ENCODE results near the gene NFKBIZ.

NFKBIZ gene

DNA sequence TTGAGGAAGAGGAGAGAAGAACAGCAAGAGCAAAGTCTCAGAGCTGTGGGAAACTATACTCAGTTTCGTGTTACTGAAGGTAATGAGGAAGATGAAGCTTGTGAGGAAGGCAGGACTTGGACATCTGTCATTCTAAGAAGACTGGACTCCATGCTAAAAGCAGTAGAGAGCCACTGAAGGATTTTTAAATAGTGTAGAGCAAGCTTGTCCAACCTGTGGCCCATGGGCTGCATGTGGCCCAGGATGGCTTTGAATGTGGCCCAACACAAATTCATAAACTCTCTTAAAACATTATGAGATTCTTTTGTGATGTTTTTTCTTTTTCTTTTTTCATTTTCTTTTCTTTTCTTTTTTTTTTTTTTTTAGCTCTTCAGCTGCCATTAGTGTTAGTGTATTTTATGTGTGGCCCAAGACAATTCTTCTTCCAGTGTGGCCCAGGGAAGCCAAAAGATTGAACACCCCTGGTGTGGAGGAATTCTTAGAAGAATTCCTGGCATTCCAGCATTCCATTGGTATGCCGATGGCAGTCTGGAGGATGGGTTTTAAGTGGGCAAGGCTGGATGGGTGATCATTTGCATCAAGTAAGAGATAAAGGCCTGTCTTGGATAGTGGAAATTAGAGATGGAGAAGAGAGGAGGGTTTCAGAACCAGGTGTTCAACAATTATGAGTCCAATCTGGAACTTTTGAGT lies 6.9 kb upstream of the NFKBIZ start:
- H3K4me3 ChIP-seq (ENCODE audit: low read depth, low read length): no peak overlapping the region
- TF ChIP-seq, protein P1, sequence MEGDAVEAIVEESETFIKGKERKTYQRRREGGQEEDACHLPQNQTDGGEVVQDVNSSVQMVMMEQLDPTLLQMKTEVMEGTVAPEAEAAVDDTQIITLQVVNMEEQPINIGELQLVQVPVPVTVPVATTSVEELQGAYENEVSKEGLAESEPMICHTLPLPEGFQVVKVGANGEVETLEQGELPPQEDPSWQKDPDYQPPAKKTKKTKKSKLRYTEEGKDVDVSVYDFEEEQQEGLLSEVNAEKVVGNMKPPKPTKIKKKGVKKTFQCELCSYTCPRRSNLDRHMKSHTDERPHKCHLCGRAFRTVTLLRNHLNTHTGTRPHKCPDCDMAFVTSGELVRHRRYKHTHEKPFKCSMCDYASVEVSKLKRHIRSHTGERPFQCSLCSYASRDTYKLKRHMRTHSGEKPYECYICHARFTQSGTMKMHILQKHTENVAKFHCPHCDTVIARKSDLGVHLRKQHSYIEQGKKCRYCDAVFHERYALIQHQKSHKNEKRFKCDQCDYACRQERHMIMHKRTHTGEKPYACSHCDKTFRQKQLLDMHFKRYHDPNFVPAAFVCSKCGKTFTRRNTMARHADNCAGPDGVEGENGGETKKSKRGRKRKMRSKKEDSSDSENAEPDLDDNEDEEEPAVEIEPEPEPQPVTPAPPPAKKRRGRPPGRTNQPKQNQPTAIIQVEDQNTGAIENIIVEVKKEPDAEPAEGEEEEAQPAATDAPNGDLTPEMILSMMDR (IDR thresholded peaks at IDR 0.05; ENCODE audit: borderline replicate concordance, insufficient read depth, low read depth, low read length): no peak

DNA sequence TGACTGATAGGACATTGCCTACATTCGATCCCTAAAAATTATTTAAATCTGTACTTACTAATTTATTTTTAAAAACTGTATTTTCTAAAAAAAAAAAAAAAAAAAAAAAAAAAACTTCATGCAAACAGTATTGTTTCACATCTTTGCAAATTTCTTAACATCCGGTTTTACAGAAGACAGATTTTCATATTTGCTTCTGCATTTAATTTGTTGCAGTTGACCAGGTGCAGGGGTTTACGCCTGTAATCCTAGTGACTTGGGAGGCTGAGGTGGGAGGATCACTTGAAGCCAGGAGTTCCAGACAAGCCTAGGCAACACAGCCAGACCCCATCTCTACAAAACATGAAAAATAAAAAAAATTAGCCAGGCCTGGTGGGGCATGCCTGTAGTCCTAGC lies 6.4 kb upstream of the NFKBIZ start:
- no peak overlapping the region for H3K4me3 ChIP-seq (ENCODE audit: low read depth, low read length)
- TF ChIP-seq, protein P1 (IDR thresholded peaks at IDR 0.05; ENCODE audit: borderline replicate concordance, insufficient read depth, low read depth, low read length): no peak

DNA sequence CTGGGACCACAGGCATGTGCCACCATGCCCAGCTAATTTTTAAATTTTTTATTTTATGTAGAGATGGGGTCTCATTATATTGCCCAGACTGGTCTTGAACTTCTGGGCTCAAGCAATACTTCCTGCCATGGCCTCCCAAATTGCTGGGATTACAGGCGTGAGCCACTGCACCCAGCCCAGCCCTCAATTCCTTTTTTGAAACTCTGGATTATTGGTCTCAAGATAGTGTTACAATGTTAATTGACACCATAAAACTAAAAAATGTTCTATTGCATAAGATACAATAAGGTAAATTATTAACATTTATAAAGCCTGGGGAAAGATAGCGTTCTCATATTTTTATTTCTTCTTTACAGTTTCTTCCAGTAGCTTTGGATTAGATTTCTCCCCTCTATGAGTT lies 3.9 kb upstream of the NFKBIZ start:
- TF ChIP-seq, protein P1 (IDR thresholded peaks at IDR 0.05; ENCODE audit: borderline replicate concordance, insufficient read depth, low read depth, low read length): no peak
- no peak overlapping the region for H3K4me3 ChIP-seq (ENCODE audit: low read depth, low read length)

DNA sequence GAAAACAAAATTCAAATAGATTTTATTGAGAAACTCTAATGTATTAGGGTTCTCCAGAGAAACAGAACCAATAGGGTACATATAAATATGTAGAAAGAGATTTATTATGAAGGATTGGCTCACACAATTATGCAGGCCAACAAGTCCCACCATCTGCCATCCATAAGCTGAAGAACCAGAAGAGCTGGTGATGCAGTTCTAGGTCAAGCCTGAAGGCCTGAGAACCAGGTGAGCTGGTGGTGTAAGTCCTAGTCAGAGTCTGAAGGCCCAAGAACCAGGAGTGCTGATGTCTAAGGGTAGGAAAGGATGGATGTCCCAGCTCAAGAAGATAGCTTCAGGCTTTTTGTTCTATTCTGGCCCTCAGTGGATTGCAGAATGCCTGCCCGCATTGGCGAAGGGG lies 2.6 kb upstream of the NFKBIZ start:
- TF ChIP-seq, protein P1 (IDR thresholded peaks at IDR 0.05; ENCODE audit: borderline replicate concordance, insufficient read depth, low read depth, low read length): 0 out of 2 replicates have a peak, but pooled peaks have one; percentile 12

DNA sequence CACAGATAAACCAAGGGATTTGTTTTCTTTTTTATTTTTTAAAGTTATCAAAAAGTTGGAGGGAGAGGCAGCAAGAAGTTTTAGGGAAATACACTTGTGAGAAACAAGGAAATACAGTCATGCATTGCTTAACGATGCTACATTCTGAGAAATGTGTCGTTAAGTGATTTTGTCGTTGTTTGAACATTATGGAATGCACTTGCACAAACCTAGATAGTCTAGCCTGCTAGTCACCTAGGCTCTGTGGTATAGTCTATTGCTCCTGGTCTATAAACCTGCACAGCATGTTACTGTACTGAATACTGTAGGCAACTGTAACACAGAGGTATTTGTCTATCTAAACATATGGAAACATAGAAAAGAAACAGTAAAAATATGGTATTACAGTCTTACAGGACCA lies 2.0 kb upstream of the NFKBIZ start:
- TF ChIP-seq, protein P1 (IDR thresholded peaks at IDR 0.05; ENCODE audit: borderline replicate concordance, insufficient read depth, low read depth, low read length): no peak

More for the DNA sequence above, 2.6 kb upstream of the NFKBIZ start:
- H3K4me3 ChIP-seq (ENCODE audit: low read depth, low read length): no peak overlapping the region

DNA sequence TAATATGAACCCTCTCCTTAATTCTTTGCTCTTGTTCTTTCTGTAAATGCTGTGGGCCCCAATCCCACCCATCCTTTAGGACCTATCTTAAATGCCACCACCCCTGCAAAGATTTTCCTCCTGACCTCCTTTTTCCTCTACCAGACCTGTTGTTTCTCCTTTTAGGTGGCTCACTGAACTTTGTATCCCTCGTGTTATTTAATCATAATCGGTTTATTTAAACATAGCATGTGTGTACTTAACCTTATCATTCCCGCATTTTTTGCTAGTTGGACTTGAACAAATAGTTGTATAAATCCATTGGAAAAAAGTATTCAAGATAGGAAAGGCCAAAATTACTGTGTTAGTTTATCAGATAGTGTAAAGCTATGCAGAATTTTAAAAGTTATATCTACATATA lies 988 bp upstream of the NFKBIZ start:
- no peak overlapping the region for H3K4me3 ChIP-seq (ENCODE audit: low read depth, low read length)
- TF ChIP-seq, protein P1 (IDR thresholded peaks at IDR 0.05; ENCODE audit: borderline replicate concordance, insufficient read depth, low read depth, low read length): no peak

More for the DNA sequence above, 2.0 kb upstream of the NFKBIZ start:
- H3K4me3 ChIP-seq (ENCODE audit: low read depth, low read length): no peak overlapping the region

DNA sequence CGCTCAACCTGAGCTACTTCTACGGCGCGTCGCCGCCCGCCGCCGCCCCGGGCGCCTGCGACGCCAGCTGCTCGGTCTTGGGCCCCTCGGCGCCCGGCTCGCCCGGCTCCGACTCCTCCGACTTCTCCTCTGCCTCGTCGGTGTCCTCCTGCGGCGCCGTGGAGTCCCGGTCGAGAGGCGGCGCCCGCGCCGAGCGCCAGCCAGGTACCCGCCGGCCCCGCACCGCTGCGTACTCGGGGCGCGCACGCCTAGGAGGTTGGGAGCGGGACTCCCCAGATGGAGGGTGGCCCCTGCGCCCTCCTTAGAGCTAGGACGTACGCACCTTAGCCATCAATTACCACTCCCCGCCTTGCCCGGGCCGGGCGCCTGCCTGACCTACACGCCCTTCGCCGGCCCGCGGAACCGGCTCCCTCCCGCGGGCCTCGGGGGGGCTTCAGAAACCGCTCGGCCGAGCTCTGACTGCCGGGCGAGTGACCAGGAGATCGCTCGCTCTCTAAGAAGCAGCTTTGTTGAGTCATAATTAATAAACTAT lies 466 bp downstream of the NFKBIZ start:
- TF ChIP-seq, protein P1 (IDR thresholded peaks at IDR 0.05; ENCODE audit: borderline replicate concordance, insufficient read depth, low read depth, low read length): peak; percentile 10; the same call in 1 of the 2 replicates
- peak overlapping the region; percentile 88 for H3K4me3 ChIP-seq (ENCODE audit: low read depth, low read length)

All from GM12875 (cell line).